Activated naive CD8-positive, alpha-beta T cell treated with anti-CD3 and anti-CD28 coated beads, Interleukin-2, amount 50 U/mL, for 24 hours (primary cell): ENCODE measurements around the gene TSPAN4.
A peak's percentile ranks its signal among the peaks of the same experiment; 100 is the strongest.

Experiments
- ATAC-seq: fragments of 150-1000 bp; cut with Tn5 transposase; one replicate; pipeline ENCODE4 v1.10.0; 2021
- DNase-seq: peaks from one replicate; pipeline ENCODE4 v3.0.0; 2021
- H3K27ac Mint-ChIP-seq: one replicate; pipeline ENCODE4 v1.8.0; 2021; ENCODE audit warnings: mild to moderate bottlenecking, mixed read lengths
- H3K27me3 Mint-ChIP-seq: one replicate; pipeline ENCODE4 v1.8.0; 2021; ENCODE audit warnings: mixed read lengths
- H3K36me3 Mint-ChIP-seq: one replicate; pipeline ENCODE4 v1.8.0; 2021; ENCODE audit warnings: low read depth, mixed read lengths
- H3K4me1 Mint-ChIP-seq: one replicate; pipeline ENCODE4 v1.8.0; 2021; ENCODE audit warnings: mixed read lengths
- H3K4me3 Mint-ChIP-seq: one replicate; pipeline ENCODE4 v1.8.0; 2021; ENCODE audit warnings: mild to moderate bottlenecking, moderate library complexity, mixed read lengths
- H3K9me3 Mint-ChIP-seq: one replicate; pipeline ENCODE4 v1.8.0; 2021; ENCODE audit warnings: mixed read lengths

TSPAN4 gene

GRCh38 chr11:842370-843002, at the start of gene TSPAN4, which contains the start of gene POLR2L:
TSS of gene TSPAN4 (plus strand) at chr11:842852. CDS start at chr11:850305, 7,453 bp downstream.
TSS of gene POLR2L (minus strand) at chr11:842529. CDS start at chr11:842508, 21 bp downstream.
- Mint-ChIP-seq H3K36me3 (peaks cover 12% of the 10 kb centered on the region), H3K9me3 (no peaks in the 10 kb centered on the region), H3K27me3 (peaks cover 3% of the 10 kb centered on the region), H3K4me1 (peaks cover 30% of the 10 kb centered on the region), H3K4me3 (peak within 1 kb of the TSS; percentile 84), H3K27ac (peak within 1 kb of the TSS; percentile 73)
- DNase-seq (peak; percentile 92), ATAC-seq (peak; percentile 63)

- no peaks in the 10 kb centered on the region for H3K9me3 Mint-ChIP-seq
- no peak overlapping the region for H3K4me3 Mint-ChIP-seq
- H3K36me3 Mint-ChIP-seq, result peaks cover 4% of the 10 kb centered on the region
- H3K27ac Mint-ChIP-seq, result no peak overlapping the region
- ATAC-seq, result no peak
- H3K27me3 Mint-ChIP-seq, result peaks cover 2% of the 10 kb centered on the region
- peaks cover 7% of the 10 kb centered on the region for H3K4me1 Mint-ChIP-seq
- no peak for DNase-seq
Measured at GRCh38 chr11:792873-793272, 49.8 kb upstream of the TSPAN4 start.

GRCh38 chr11:793556-793955, 49.1 kb upstream of the TSPAN4 start:
- ATAC-seq (no peak), DNase-seq (no peak)
- H3K36me3 Mint-ChIP-seq, result peaks cover 4% of the 10 kb centered on the region
- H3K9me3 Mint-ChIP-seq, result no peaks in the 10 kb centered on the region
- no peak overlapping the region for H3K27ac Mint-ChIP-seq
- no peak overlapping the region for H3K4me3 Mint-ChIP-seq
- H3K27me3 Mint-ChIP-seq, result peaks cover 2% of the 10 kb centered on the region
- peaks cover 6% of the 10 kb centered on the region for H3K4me1 Mint-ChIP-seq

GRCh38 chr11:794013-794765, 48.5 kb upstream of the TSPAN4 start:
- H3K27me3 Mint-ChIP-seq, result no peaks in the 10 kb centered on the region
- H3K27ac Mint-ChIP-seq, result no peak overlapping the region
- peaks cover 6% of the 10 kb centered on the region for H3K4me1 Mint-ChIP-seq
- peak overlapping the region; percentile 53 for H3K4me3 Mint-ChIP-seq
- H3K9me3 Mint-ChIP-seq, result no peaks in the 10 kb centered on the region
- no peak for DNase-seq
- no peak for ATAC-seq
- H3K36me3 Mint-ChIP-seq, result peaks cover 4% of the 10 kb centered on the region

GRCh38 chr11:794766-795633, 47.7 kb upstream of the TSPAN4 start:
- Mint-ChIP-seq H3K27ac (no peak overlapping the region), H3K27me3 (no peaks in the 10 kb centered on the region), H3K9me3 (no peaks in the 10 kb centered on the region), H3K4me1 (peaks cover 6% of the 10 kb centered on the region), H3K36me3 (peaks cover 4% of the 10 kb centered on the region), H3K4me3 (peak overlapping the region; percentile 92)
- ATAC-seq (no peak), DNase-seq (no peak)

- peak overlapping the region; percentile 83 for H3K27ac Mint-ChIP-seq
- DNase-seq (peak; percentile 85), ATAC-seq (peak; percentile 77)
- peak overlapping the region; percentile 92 for H3K4me3 Mint-ChIP-seq
- peaks cover 6% of the 10 kb centered on the region for H3K4me1 Mint-ChIP-seq
- H3K9me3 Mint-ChIP-seq, result no peaks in the 10 kb centered on the region
- H3K36me3 Mint-ChIP-seq, result peaks cover 4% of the 10 kb centered on the region
- no peaks in the 10 kb centered on the region for H3K27me3 Mint-ChIP-seq
Measured at GRCh38 chr11:795634-796564, 46.8 kb upstream of the TSPAN4 start.

- peak overlapping the region; percentile 92 for H3K4me3 Mint-ChIP-seq
- peak overlapping the region; percentile 84 for H3K27ac Mint-ChIP-seq
- H3K9me3 Mint-ChIP-seq, result no peaks in the 10 kb centered on the region
- no peaks in the 10 kb centered on the region for H3K27me3 Mint-ChIP-seq
- H3K36me3 Mint-ChIP-seq, result peaks cover 2% of the 10 kb centered on the region
- H3K4me1 Mint-ChIP-seq, result peaks cover 6% of the 10 kb centered on the region
- ATAC-seq (no peak), DNase-seq (no peak)
Measured at GRCh38 chr11:796565-797295, 45.9 kb upstream of the TSPAN4 start.

- H3K9me3 Mint-ChIP-seq, result no peaks in the 10 kb centered on the region
- H3K4me3 Mint-ChIP-seq, result peak overlapping the region; percentile 92
- ATAC-seq (peak; percentile 63), DNase-seq (peak; percentile 84)
- H3K36me3 Mint-ChIP-seq, result peaks cover 2% of the 10 kb centered on the region
- no peaks in the 10 kb centered on the region for H3K27me3 Mint-ChIP-seq
- H3K27ac Mint-ChIP-seq, result peak overlapping the region; percentile 84
- H3K4me1 Mint-ChIP-seq, result peaks cover 6% of the 10 kb centered on the region
Measured at GRCh38 chr11:797296-798092, 45.2 kb upstream of the TSPAN4 start.

- H3K4me1 Mint-ChIP-seq, result peaks cover 6% of the 10 kb centered on the region
- peak within 1 kb of the TSS; percentile 92 for H3K4me3 Mint-ChIP-seq
- H3K27ac Mint-ChIP-seq, result peak within 1 kb of the TSS; percentile 84
- H3K36me3 Mint-ChIP-seq, result peaks cover 2% of the 10 kb centered on the region
- no peaks in the 10 kb centered on the region for H3K9me3 Mint-ChIP-seq
- DNase-seq, result peak; percentile 93
- H3K27me3 Mint-ChIP-seq, result no peaks in the 10 kb centered on the region
- peak; percentile 49 for ATAC-seq
Measured at GRCh38 chr11:798093-798713, 44.4 kb upstream of the TSPAN4 start, which contains the start of gene SLC25A22. TSS of gene SLC25A22 (minus strand) at chr11:798281. CDS start at chr11:795006, 3,275 bp downstream.

- Mint-ChIP-seq H3K4me3 (no peak overlapping the region), H3K36me3 (peaks cover 2% of the 10 kb centered on the region), H3K4me1 (peaks cover 9% of the 10 kb centered on the region), H3K27ac (no peak overlapping the region), H3K9me3 (no peaks in the 10 kb centered on the region), H3K27me3 (no peaks in the 10 kb centered on the region)
- ATAC-seq (no peak), DNase-seq (no peak)
Measured at GRCh38 chr11:799641-800316, 42.9 kb upstream of the TSPAN4 start.

- H3K9me3 Mint-ChIP-seq, result no peaks in the 10 kb centered on the region
- no peak overlapping the region for H3K27ac Mint-ChIP-seq
- peaks cover 2% of the 10 kb centered on the region for H3K36me3 Mint-ChIP-seq
- peaks cover 10% of the 10 kb centered on the region for H3K4me1 Mint-ChIP-seq
- DNase-seq, result no peak
- H3K4me3 Mint-ChIP-seq, result no peak overlapping the region
- ATAC-seq, result no peak
- no peaks in the 10 kb centered on the region for H3K27me3 Mint-ChIP-seq
Measured at GRCh38 chr11:800473-800872, 42.2 kb upstream of the TSPAN4 start.
